SJCRH30 (cell line): Measurements from ENCODE around the gene BEST1. TPM values are rescaled to one million over a fixed set of nuclear protein-coding genes. Genes with fewer than 3 reads are reported as not detected.
"Not testable (repeated sequence)": the region's sequence is repeated elsewhere in the genome, so short reads cannot be mapped to it uniquely, and the experiment has no call there.

Experiments
- DNase-seq, 2 experiments: peaks; one replicate each; pipeline ENCODE4 v3.0.0-alpha.2; 2015 to 2020
- H3K27ac ChIP-seq: fragments of 250-450 bp; sonication (Bioruptor Pico); 2 replicates; pipeline ENCODE4 v1.5.1; 2020; ENCODE audit warnings: mild to moderate bottlenecking, moderate library complexity
- H3K27me3 ChIP-seq: fragments of 250-450 bp; sonication (Bioruptor Pico); 2 replicates; pipeline ENCODE4 v1.5.1; 2020; ENCODE audit warnings: mild to moderate bottlenecking, moderate library complexity
- H3K36me3 ChIP-seq: fragments of 250-450 bp; sonication (Bioruptor Pico); 2 replicates; pipeline ENCODE4 v1.5.1; 2020; ENCODE audit warnings: mild to moderate bottlenecking, moderate library complexity
- H3K4me1 ChIP-seq: fragments of 250-450 bp; sonication (Bioruptor Pico); 2 replicates; pipeline ENCODE4 v1.5.1; 2020; ENCODE audit warnings: mild to moderate bottlenecking, moderate library complexity
- H3K4me3 ChIP-seq: fragments of 250-450 bp; sonication (Bioruptor Pico); 2 replicates; pipeline ENCODE4 v1.5.1; 2020; ENCODE audit warnings: mild to moderate bottlenecking, moderate library complexity
- H3K9me3 ChIP-seq: fragments of 250-450 bp; sonication (Bioruptor Pico); replicated peaks from 2 replicates; pipeline ENCODE4 v1.5.1; 2020; ENCODE audit warnings: mild to moderate bottlenecking, moderate library complexity
- total RNA-seq: library from RNA; depleted of rRNA; stranded (reverse); fragments of >200 nt; shearing (Covaris generic); gene quantifications from 2 replicates; pipeline ENCODE4 v1.2.3, GENCODE V29; 2014

The BEST1 gene
- total RNA-seq, 1 experiment from 2014 or later: 0.26 TPM

GRCh38 chr11:61985869-61986268 is 35.7 kb downstream of the BEST1 start:
- Histone ChIP-seq H3K36me3 (no peaks in the 10 kb centered on the region), H3K4me3 (no peak overlapping the region), H3K27ac (no peak overlapping the region), H3K27me3 (no peaks in the 10 kb centered on the region), H3K4me1 (no peaks in the 10 kb centered on the region), H3K9me3 (no peaks in the 10 kb centered on the region)
- no peak for DNase-seq

- H3K36me3 ChIP-seq: no peaks in the 10 kb centered on the region
- no peak overlapping the region for H3K4me3 ChIP-seq
- H3K4me1 ChIP-seq: no peaks in the 10 kb centered on the region
- H3K9me3 ChIP-seq: no peaks in the 10 kb centered on the region
- H3K27me3 ChIP-seq: no peaks in the 10 kb centered on the region
- DNase-seq: no peak
- H3K27ac ChIP-seq: no peak overlapping the region
Measured at GRCh38 chr11:61994981-61995380, 44.8 kb downstream of the BEST1 start.

- Histone ChIP-seq H3K27ac (no peak overlapping the region), H3K9me3 (no peaks in the 10 kb centered on the region), H3K4me1 (no peaks in the 10 kb centered on the region; the same call in 1 of the 2 replicates), H3K27me3 (no peaks in the 10 kb centered on the region), H3K4me3 (no peak overlapping the region), H3K36me3 (no peaks in the 10 kb centered on the region)
- no peak for DNase-seq
Measured at GRCh38 chr11:61996933-61997332, 46.8 kb downstream of the BEST1 start.

- H3K36me3 ChIP-seq: no peaks in the 10 kb centered on the region
- no peaks in the 10 kb centered on the region for H3K9me3 ChIP-seq
- H3K27me3 ChIP-seq: no peaks in the 10 kb centered on the region
- peaks cover 2% of the 10 kb centered on the region for H3K4me1 ChIP-seq
- H3K27ac ChIP-seq: no peak overlapping the region
- no peak overlapping the region for H3K4me3 ChIP-seq
- no peak for DNase-seq
Measured at GRCh38 chr11:61999141-61999975, 49.2 kb downstream of the BEST1 start.

- Histone ChIP-seq H3K9me3 (no peaks in the 10 kb centered on the region), H3K4me1 (peaks cover 14% of the 10 kb centered on the region), H3K27me3 (no peaks in the 10 kb centered on the region), H3K27ac (no peak overlapping the region), H3K4me3 (no peak overlapping the region), H3K36me3 (no peaks in the 10 kb centered on the region)
- DNase-seq: no peak
Measured at GRCh38 chr11:62000539-62001446, 50.6 kb downstream of the BEST1 start.

- H3K4me1 ChIP-seq: peaks cover 14% of the 10 kb centered on the region
- no peaks in the 10 kb centered on the region for H3K27me3 ChIP-seq
- DNase-seq: peak; percentile 47 to 61
- no peak overlapping the region for H3K4me3 ChIP-seq
- no peak overlapping the region for H3K27ac ChIP-seq
- no peaks in the 10 kb centered on the region for H3K36me3 ChIP-seq
- H3K9me3 ChIP-seq: no peaks in the 10 kb centered on the region
Measured at GRCh38 chr11:62001450-62002191, 51.5 kb downstream of the BEST1 start.

- H3K9me3 ChIP-seq, H3K27ac ChIP-seq, H3K36me3 ChIP-seq, H3K27me3 ChIP-seq, DNase-seq, H3K4me3 ChIP-seq: not testable (repeated sequence)
- peaks cover 14% of the 10 kb centered on the region for H3K4me1 ChIP-seq
Measured at GRCh38 chr11:62002283-62002682, 52.1 kb downstream of the BEST1 start.

GRCh38 chr11:62004473-62004872 is 54.3 kb downstream of the BEST1 start:
- Histone ChIP-seq H3K27me3 (no peaks in the 10 kb centered on the region), H3K27ac (peak overlapping the region; percentile 15; the same call in 1 of the 2 replicates), H3K4me1 (peaks cover 14% of the 10 kb centered on the region), H3K36me3 (no peaks in the 10 kb centered on the region), H3K4me3 (no peak overlapping the region), H3K9me3 (no peaks in the 10 kb centered on the region)
- peak; percentile 64 to 68 for DNase-seq

GRCh38 chr11:62008193-62008592 is 58.0 kb downstream of the BEST1 start:
- Histone ChIP-seq H3K36me3 (no peaks in the 10 kb centered on the region), H3K4me1 (peaks cover 14% of the 10 kb centered on the region), H3K9me3 (no peaks in the 10 kb centered on the region), H3K4me3 (no peak overlapping the region), H3K27ac (no peak overlapping the region), H3K27me3 (0 out of 2 replicates have a peak, but pooled peaks cover 4% of the 10 kb centered on the region)
- DNase-seq: no peak

- no peaks in the 10 kb centered on the region for H3K9me3 ChIP-seq
Measured at GRCh38 chr11:62010935-62011528, 60.9 kb downstream of the BEST1 start.

GRCh38 chr11:62011881-62012280 is 61.7 kb downstream of the BEST1 start:
- Histone ChIP-seq H3K27me3 (0 out of 2 replicates have a peak, but pooled peaks cover 4% of the 10 kb centered on the region), H3K36me3 (no peaks in the 10 kb centered on the region), H3K9me3 (no peaks in the 10 kb centered on the region), H3K27ac (no peak overlapping the region), H3K4me3 (no peak overlapping the region), H3K4me1 (no peaks in the 10 kb centered on the region)
- DNase-seq: no peak

More at GRCh38 chr11:62010935-62011528, 60.9 kb downstream of the BEST1 start:
- Histone ChIP-seq H3K4me1 (no peaks in the 10 kb centered on the region), H3K27ac (no peak overlapping the region), H3K36me3 (no peaks in the 10 kb centered on the region), H3K27me3 (0 out of 2 replicates have a peak, but pooled peaks cover 4% of the 10 kb centered on the region), H3K4me3 (no peak overlapping the region)
- DNase-seq: no peak

GRCh38 chr11:62012451-62012831 is 62.3 kb downstream of the BEST1 start:
- H3K27me3 ChIP-seq: 0 out of 2 replicates have a peak, but pooled peaks cover 4% of the 10 kb centered on the region
- H3K9me3 ChIP-seq: no peaks in the 10 kb centered on the region
- no peaks in the 10 kb centered on the region for H3K36me3 ChIP-seq
- no peak overlapping the region for H3K27ac ChIP-seq
- DNase-seq: no peak
- no peaks in the 10 kb centered on the region for H3K4me1 ChIP-seq
- H3K4me3 ChIP-seq: no peak overlapping the region

- no peak overlapping the region for H3K27ac ChIP-seq
- DNase-seq: no peak
- no peaks in the 10 kb centered on the region for H3K4me1 ChIP-seq
- H3K9me3 ChIP-seq: no peaks in the 10 kb centered on the region
- 0 out of 2 replicates have a peak, but pooled peaks cover 4% of the 10 kb centered on the region for H3K27me3 ChIP-seq
- no peaks in the 10 kb centered on the region for H3K36me3 ChIP-seq
- H3K4me3 ChIP-seq: no peak overlapping the region
Measured at GRCh38 chr11:62012832-62013461, 62.8 kb downstream of the BEST1 start.
